ENCODE measurements around the gene NFIC. TPM values are rescaled to one million over a fixed set of nuclear protein-coding genes. Genes with fewer than 3 reads are reported as not detected.

Gene NFIC
- total and polyA plus RNA-seq, 4 donors = 12.8 to 100 (median 75.1) TPM

GRCh38 chr19:3441986-3442329 is 75.6 kb downstream of the NFIC start:
- Histone ChIP-seq H3K27ac (ENCODE audit: low read depth in 1 of 2, low read length in 2 of 2) (peak overlapping the region in 1 of 2 donors; percentile 4), H3K36me3 (ENCODE audit: control insufficient read depth in 4 of 4, insufficient read depth in 3 of 4, low read depth in 1 of 4, low read length in 3 of 4) (peaks cover 13 to 45% (median 37%) of the 10 kb centered on the region in 4 donors), H3K9me3 (ENCODE audit: control insufficient read depth in 4 of 4, low read length in 3 of 4) (no peaks in the 10 kb centered on the region), H3K4me3 (ENCODE audit: low read depth in 1 of 3, low read length in 3 of 3) (no peak overlapping the region), H3K27me3 (ENCODE audit: control insufficient read depth in 4 of 4, insufficient read depth in 4 of 4, low read length in 3 of 4) (no peaks in the 10 kb centered on the region), H3K4me1 (ENCODE audit: control insufficient read depth in 4 of 4, insufficient read depth in 4 of 4, low read length in 3 of 4) (peaks cover 0 to 17% (median 1%) of the 10 kb centered on the region in 4 donors), H3K9ac (ENCODE audit: low read depth in 1 of 2, low read length in 2 of 2) (no peak overlapping the region)
- DNase-seq (ENCODE audit: low spot score) = no peak
- 88% methylated on average over 14 of the region's 14 CpGs for WGBS
- no peak for TF ChIP-seq NR2F2 (IDR thresholded peaks at IDR 0.05)
- no peak for TF ChIP-seq EGR1 (IDR thresholded peaks at IDR 0.05; ENCODE audit: low read depth in 2 of 2)
- no peak for TF ChIP-seq RAD21 (IDR thresholded peaks at IDR 0.05)
- no peak for TF ChIP-seq GABPA (IDR thresholded peaks at IDR 0.05 in 1 of 2, conservative IDR thresholded peaks at IDR 0.05 in 1 of 2)
- TF ChIP-seq JUND (IDR thresholded peaks at IDR 0.05) = no peak
- no peak for TF ChIP-seq HNF4A (conservative IDR thresholded peaks at IDR 0.05)
- no peak for TF ChIP-seq TAF1 (conservative IDR thresholded peaks at IDR 0.05)
- no peak for TF ChIP-seq CTCF (IDR thresholded peaks at IDR 0.05; ENCODE audit: low read depth, low read length, missing input control)
- TF ChIP-seq RXRA (IDR thresholded peaks at IDR 0.05) = no peak
- no peak for TF ChIP-seq ZBTB33 (IDR thresholded peaks at IDR 0.05)
- no peak for TF ChIP-seq FOXA1 (IDR thresholded peaks at IDR 0.05)
- TF ChIP-seq SP1 (IDR thresholded peaks at IDR 0.05) = no peak
- no peak for TF ChIP-seq ATF3 (IDR thresholded peaks at IDR 0.05)
- TF ChIP-seq YY1 (IDR thresholded peaks at IDR 0.05) = no peak
- no peak for TF ChIP-seq FOXA2 (IDR thresholded peaks at IDR 0.05)
- TF ChIP-seq MAX (IDR thresholded peaks at IDR 0.05) = no peak
- no peak for TF ChIP-seq REST (IDR thresholded peaks at IDR 0.05)
- TF ChIP-seq HNF4G (IDR thresholded peaks at IDR 0.05) = no peak
